Activated T-helper 1 cell treated with anti-CD3 and anti-CD28 coated beads, Interleukin-2, amount 50 U/mL, for 16 hours (primary cell): ENCODE measurements around the gene ANO10.

Source experiments
- DNase-seq, 2 donors: peaks; one replicate each; pipeline ENCODE4 v3.0.0-alpha.2; 2020; ENCODE audit warnings: low read depth in 1 of 2, low spot score in 1 of 2

The ANO10 gene

GRCh38 chr3:43425829-43426228 is 196.0 kb downstream of the ANO10 start:
- DNase-seq: no peak

GRCh38 chr3:43423639-43424038 is 198.2 kb downstream of the ANO10 start:
- no peak for DNase-seq

GRCh38 chr3:43423142-43423541 is 198.7 kb downstream of the ANO10 start:
- no peak for DNase-seq

- DNase-seq: no peak
Measured at GRCh38 chr3:43418601-43419272, 203.1 kb downstream of the ANO10 start.

DNA sequence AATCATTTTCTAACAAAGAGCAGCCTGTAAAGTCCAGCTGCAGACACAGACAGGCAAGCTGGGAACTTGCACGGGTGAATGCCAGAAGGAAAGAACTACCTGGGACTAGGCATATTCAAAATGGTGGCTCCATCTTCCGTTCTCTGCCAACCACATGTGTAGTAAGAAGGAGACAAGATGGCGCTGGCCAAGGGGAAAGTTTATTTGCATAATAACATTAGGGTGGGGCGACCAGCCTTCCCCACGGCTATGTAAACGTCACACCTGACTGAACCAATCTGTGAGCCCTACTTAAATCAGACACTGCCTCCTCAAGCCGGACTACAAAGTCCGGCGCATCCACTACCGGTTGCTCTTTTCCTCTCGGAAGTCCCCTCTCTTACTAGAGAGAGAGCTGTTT is 204.7 kb downstream of the ANO10 start:
- DNase-seq: no peak

DNA sequence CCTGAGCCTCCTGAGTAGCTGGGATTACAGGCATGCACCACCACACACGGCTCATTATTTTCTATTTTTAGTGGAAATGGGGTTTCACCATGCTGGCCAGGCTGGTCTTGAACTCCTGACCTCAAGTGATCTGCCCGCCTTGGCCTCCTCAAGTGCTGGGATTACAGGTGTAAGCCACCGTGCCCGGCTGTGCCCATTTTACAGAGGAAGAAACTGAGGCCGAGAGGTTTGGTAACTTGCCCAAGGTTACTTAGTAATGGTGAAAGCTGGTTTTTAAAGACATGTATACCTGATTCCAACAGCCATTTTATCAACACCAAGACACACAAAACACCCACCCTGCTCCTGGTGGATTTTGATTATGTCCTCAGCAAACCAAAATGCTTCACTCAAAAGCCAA is 206.7 kb downstream of the ANO10 start:
- no peak for DNase-seq

- DNase-seq: no peak
Measured at GRCh38 chr3:43413676-43414368, 208.0 kb downstream of the ANO10 start.

DNA sequence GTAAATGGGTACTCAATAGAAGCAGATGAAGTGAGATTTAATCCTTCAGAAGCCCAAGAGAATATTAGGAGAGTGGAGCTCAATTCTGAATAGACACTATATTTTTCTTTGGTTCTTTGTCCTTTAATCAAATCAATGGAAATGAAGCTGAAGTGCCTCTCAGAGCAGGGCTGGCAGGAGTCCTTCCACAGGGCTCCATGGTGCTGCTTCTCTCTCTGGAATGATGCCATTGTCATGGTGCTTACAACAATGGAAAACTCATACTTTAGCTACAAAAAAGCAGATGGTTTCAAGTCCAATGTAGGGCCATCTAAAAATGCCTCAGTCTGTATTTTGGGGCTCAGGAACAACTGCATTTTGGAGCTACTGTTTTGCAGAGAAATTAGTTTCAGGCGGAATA is 210.4 kb downstream of the ANO10 start:
- no peak for DNase-seq

DNA sequence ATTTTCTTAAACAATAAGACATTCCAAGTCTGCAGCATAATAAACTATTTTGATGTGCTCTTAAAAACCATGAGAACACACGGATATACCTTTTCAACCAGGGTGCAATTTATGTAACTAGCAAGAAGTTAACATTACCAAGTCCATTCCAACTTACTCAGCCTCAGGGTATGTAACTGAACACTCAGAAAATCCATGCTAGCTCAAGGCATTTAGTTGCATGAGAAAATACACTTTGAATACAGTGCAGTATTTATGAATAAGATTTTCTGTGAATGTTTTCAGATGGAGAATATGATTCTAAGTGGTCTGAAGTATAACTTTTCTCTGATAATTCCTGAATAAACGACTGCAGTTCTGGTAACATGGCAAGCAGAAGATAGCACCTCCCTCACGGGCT is 211.2 kb downstream of the ANO10 start:
- DNase-seq: no peak

GRCh38 chr3:43409506-43409905 is 212.3 kb downstream of the ANO10 start:
- DNase-seq: no peak

DNA sequence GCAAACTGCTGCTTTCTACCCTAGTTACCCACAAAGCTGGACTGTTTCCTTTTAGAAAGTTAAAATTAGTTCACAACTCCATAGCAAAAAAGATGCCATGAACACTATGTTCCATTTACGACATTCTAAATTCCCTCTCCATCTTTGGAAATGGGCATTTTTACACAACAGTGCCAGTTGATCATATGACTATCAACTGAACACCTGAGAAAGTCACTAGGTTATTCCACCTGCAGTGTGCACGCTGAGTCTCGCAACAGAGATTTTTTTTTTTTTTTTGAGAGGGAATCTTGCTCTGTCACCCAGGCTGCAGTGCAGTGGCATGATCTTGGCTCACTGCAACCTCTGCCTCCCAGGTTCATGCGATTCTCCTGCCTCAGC is 215.2 kb downstream of the ANO10 start:
- DNase-seq: no peak

- no peak for DNase-seq
Measured at GRCh38 chr3:43405888-43406642, 215.7 kb downstream of the ANO10 start.

GRCh38 chr3:43400781-43401730 is 220.8 kb downstream of the ANO10 start:
- no peak for DNase-seq

GRCh38 chr3:43400167-43400566 is 221.6 kb downstream of the ANO10 start:
- DNase-seq: no peak

DNA sequence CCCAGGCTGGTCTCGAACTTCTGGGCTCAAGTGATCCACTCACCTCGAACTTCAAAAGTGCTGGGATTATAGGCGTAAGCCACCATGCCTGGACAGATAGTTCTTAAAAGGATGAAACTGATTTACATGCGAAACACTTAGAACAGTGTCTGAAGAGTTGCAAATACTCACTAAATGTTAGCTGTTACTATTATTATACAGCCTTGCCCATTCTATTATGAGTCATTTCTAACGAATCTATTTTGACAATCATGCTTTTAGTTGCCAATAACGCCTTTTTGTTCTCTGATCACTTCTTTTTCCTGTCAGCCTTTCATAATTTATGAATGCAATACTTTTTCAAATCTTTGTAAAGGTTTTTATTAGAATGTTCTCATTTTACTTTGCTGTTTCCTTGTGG is 222.8 kb downstream of the ANO10 start:
- no peak for DNase-seq

- DNase-seq: no peak
Measured at GRCh38 chr3:43394041-43394554, 227.7 kb downstream of the ANO10 start.

DNA sequence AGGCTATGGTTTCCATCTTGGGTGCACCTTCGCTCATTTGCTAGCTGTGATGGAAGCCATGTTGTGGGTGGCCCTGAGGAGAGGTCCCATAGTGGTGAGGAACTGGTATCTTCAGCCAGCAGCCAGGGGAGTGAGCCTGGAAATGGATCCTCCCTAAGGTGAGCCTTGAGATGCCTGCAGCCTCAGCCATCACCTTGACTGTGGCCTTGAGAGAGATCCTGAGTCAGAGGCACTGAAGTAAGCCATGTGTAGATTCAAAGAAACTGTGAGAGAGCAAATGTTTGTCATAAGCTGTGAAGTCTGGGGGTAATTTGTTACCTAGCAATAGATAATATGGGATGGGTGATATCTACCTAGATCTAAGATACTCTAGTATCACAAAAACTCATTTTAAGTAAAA is 230.2 kb downstream of the ANO10 start:
- DNase-seq: no peak

- DNase-seq: no peak
Measured at GRCh38 chr3:43390255-43390588, 231.6 kb downstream of the ANO10 start.

- peak; percentile 45 to 50 for DNase-seq
Measured at GRCh38 chr3:43389388-43390254, 232.2 kb downstream of the ANO10 start.

DNA sequence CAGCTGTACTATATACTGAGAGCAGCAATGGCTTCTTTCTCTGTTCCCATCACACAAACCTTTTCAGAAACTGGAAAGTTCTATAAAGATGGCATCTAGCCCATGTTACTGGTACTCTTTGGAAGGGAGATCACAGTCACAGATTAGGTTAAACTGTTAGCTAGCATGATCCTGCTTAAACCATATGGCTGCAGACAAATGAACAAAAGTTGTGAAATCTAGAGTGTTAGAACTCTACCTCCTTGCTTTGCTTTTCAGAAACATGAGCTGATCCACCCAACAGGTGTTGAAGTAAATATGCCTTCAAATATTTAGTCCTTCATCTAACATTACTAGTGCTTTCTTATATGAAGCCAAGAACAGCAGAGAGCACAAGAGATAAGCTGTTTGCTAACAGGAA is 232.9 kb downstream of the ANO10 start:
- no peak for DNase-seq
